Aorta (tissue), 5 donors: Measurements from ENCODE around the gene ATXN10. TPM values are rescaled to one million over a fixed set of nuclear protein-coding genes. Genes with fewer than 3 reads are reported as not detected.
A peak's percentile ranks its signal among the peaks of the same experiment; 100 is the strongest.
"Not testable (repeated sequence)": the region's sequence is repeated elsewhere in the genome, so short reads cannot be mapped to it uniquely, and the experiment has no call there.

Experiments
- ATAC-seq: fragments of 200-7000 bp; cut with Tn5 transposase; one replicate; pipeline ENCODE4 v1.9.1; 2022; ENCODE audit warnings: moderate library complexity; ENCODE audit not compliant: low FRiP score
- DNase-seq, 2 donors: peaks; one replicate each; pipeline ENCODE4 v3.0.0-alpha.2; 2020
- H3K27ac ChIP-seq, 2 donors: one replicate each; pipeline ENCODE4 v1.5.1; 2013; ENCODE audit warnings: low read length in 2 of 2, mild to moderate bottlenecking in 2 of 2, moderate library complexity in 2 of 2, control low read depth in 1 of 2, inconsistent platforms in 1 of 2, low read depth in 1 of 2
- H3K27me3 ChIP-seq, 2 donors: one replicate each; pipeline ENCODE4 v1.6.1; 2013; ENCODE audit warnings: control low read depth in 1 of 2, low read length in 1 of 2, mild to moderate bottlenecking in 1 of 2, moderate library complexity in 1 of 2; ENCODE audit not compliant: insufficient read depth in 2 of 2, control insufficient read depth in 1 of 2
- H3K36me3 ChIP-seq, 2 donors: one replicate each; pipeline ENCODE4 v1.6.1; 2013; ENCODE audit warnings: control low read depth in 1 of 2, low read length in 1 of 2, mild to moderate bottlenecking in 1 of 2; ENCODE audit not compliant: insufficient read depth in 2 of 2, control insufficient read depth in 1 of 2
- H3K4me1 ChIP-seq, 2 donors: one replicate each; pipeline ENCODE4 v1.6.1; 2013; ENCODE audit warnings: low read length in 2 of 2, control low read depth in 1 of 2, mild to moderate bottlenecking in 1 of 2, moderate library complexity in 1 of 2; ENCODE audit not compliant: insufficient read depth in 2 of 2, control insufficient read depth in 1 of 2
- H3K4me3 ChIP-seq, 2 donors: one replicate each; pipeline ENCODE4 v1.5.1; 2013; ENCODE audit warnings: low read length in 2 of 2, control low read depth in 1 of 2, mild to moderate bottlenecking in 1 of 2
- H3K9me3 ChIP-seq: one replicate; pipeline ENCODE4 v1.6.1; 2013; ENCODE audit warnings: mild to moderate bottlenecking, low read length; ENCODE audit not compliant: control insufficient read depth
- WGBS, 2 donors: extraction: QIAGEN DNeasy Blood & Tissue Kit; methylation state at CpG; one replicate each; pipeline ENCODE4 v1.1.7; 2013; 5-methylcytosine and 5-hydroxymethylcytosine counted together
- intact Hi-C, 2 donors: fragments of 100-400 bp; cut with DNase I; formaldehyde crosslinking; loops; one replicate each; pipeline versions ENCODE4 v1.14.2 to v1.15.0; 2022
- polyA plus RNA-seq, 2 donors: library from polyadenylated mRNA; stranded (reverse); fragments of 200-250 nt; gene quantifications; one replicate each; pipeline ENCODE4 v1.2.3, GENCODE V29; 2013
- total RNA-seq, 2 donors: library from RNA; stranded (reverse); fragmentation: NEBNext Ultra II Directional; extraction: Animal tissue kit (Norgen Biotek cat#: 25700); gene quantifications; one replicate each; pipeline ENCODE4 v1.2.1, GENCODE V29; 2021
- donor health status: healthy with polysubstance abuse.
- donor health status: Bipolar disorder and iron deficiency.
- donor health status: DM: no; HTN: no; CAD: no.
- donor health status: DM: no; HTN: no; CAD: no.
- donor health status: DM: yes; HTN: yes; CAD: no.

Gene ATXN10
- total and polyA plus RNA-seq, 4 donors = 43.1 to 126 (median 80.8) TPM

- Histone ChIP-seq H3K4me1 (peaks cover 6 to 11% of the 10 kb centered on the region in 2 donors), H3K9me3 (no peaks in the 10 kb centered on the region), H3K27me3 (no peaks in the 10 kb centered on the region), H3K4me3 (no peak overlapping the region), H3K27ac (no peak overlapping the region), H3K36me3 (no peaks in the 10 kb centered on the region)
- intact Hi-C loops = loop anchor here in 1 of 2 donors (5.0 kb wide), 1 partner anchor 75 kb away; no protein-coding TSS in a partner anchor
- WGBS, 2 donors = 78 to 82% methylated on average over 4 of the region's 4 CpGs
- no peak for ATAC-seq
- DNase-seq = no peak
These were observed 10.4 kb downstream of the ATXN10 start for GRCh38 chr22:45682064-45682463.

GRCh38 chr22:45682773-45683172 lies 11.1 kb downstream of the ATXN10 start:
- DNase-seq, H3K9me3 ChIP-seq, H3K4me3 ChIP-seq, ATAC-seq, H3K27ac ChIP-seq, H3K27me3 ChIP-seq, H3K36me3 ChIP-seq: not testable (repeated sequence)
- 70 to 73% methylated on average over 5 of the region's 5 CpGs for WGBS, 2 donors
- intact Hi-C loops = loop anchor here in 1 of 2 donors (5.0 kb wide), 1 partner anchor 75 kb away; no protein-coding TSS in a partner anchor
- H3K4me1 ChIP-seq = peaks cover 6 to 11% of the 10 kb centered on the region in 2 donors

- no peak overlapping the region for H3K4me3 ChIP-seq
- DNase-seq (peak in 1 of 2 donors; percentile 49), ATAC-seq (no peak)
- H3K9me3 ChIP-seq = no peaks in the 10 kb centered on the region
- no peaks in the 10 kb centered on the region for H3K27me3 ChIP-seq
- intact Hi-C loops = loop anchor here in 1 of 2 donors (5.0 kb wide), 1 partner anchor 74 kb away; no protein-coding TSS in a partner anchor
- WGBS, 2 donors = 70 to 74% methylated on average over 6 of the region's 6 CpGs
- no peak overlapping the region for H3K27ac ChIP-seq
- no peaks in the 10 kb centered on the region for H3K36me3 ChIP-seq
- H3K4me1 ChIP-seq = peaks cover 6 to 11% of the 10 kb centered on the region in 2 donors
These were observed 11.6 kb downstream of the ATXN10 start for GRCh38 chr22:45683248-45683647.

GRCh38 chr22:45683680-45684079 lies 12.0 kb downstream of the ATXN10 start:
- no peaks in the 10 kb centered on the region for H3K36me3 ChIP-seq
- H3K27me3 ChIP-seq = no peaks in the 10 kb centered on the region
- DNase-seq = no peak
- no peak for ATAC-seq
- peaks cover 6 to 11% of the 10 kb centered on the region in 2 donors for H3K4me1 ChIP-seq
- no peak overlapping the region for H3K27ac ChIP-seq
- H3K9me3 ChIP-seq = no peaks in the 10 kb centered on the region
- intact Hi-C loops = loop anchor here in 1 of 2 donors (5.0 kb wide), 1 partner anchor 74 kb away; no protein-coding TSS in a partner anchor
- WGBS, 2 donors = 92 to 95% methylated on average over 2 of the region's 2 CpGs
- no peak overlapping the region for H3K4me3 ChIP-seq

- intact Hi-C loops = loop anchor here in 1 of 2 donors (5.0 kb wide), 1 partner anchor 73 kb away; no protein-coding TSS in a partner anchor
- no peaks in the 10 kb centered on the region for H3K9me3 ChIP-seq
- H3K4me3 ChIP-seq = no peak overlapping the region
- 64 to 66% methylated on average over 4 of the region's 4 CpGs for WGBS, 2 donors
- H3K27ac ChIP-seq = no peak overlapping the region
- peaks cover 8 to 11% of the 10 kb centered on the region in 2 donors for H3K4me1 ChIP-seq
- ATAC-seq (no peak), DNase-seq (no peak)
- H3K27me3 ChIP-seq = no peaks in the 10 kb centered on the region
- no peaks in the 10 kb centered on the region for H3K36me3 ChIP-seq
These were observed 12.5 kb downstream of the ATXN10 start for GRCh38 chr22:45684169-45684568.

GRCh38 chr22:45684752-45685574 lies 13.3 kb downstream of the ATXN10 start:
- 83 to 88% methylated on average over 5 of the region's 5 CpGs for WGBS, 2 donors
- H3K27ac ChIP-seq = no peak overlapping the region

GRCh38 chr22:45686004-45686403 lies 14.4 kb downstream of the ATXN10 start:
- DNase-seq = no peak
- Histone ChIP-seq H3K27me3 (no peaks in the 10 kb centered on the region), H3K36me3 (no peaks in the 10 kb centered on the region), H3K4me1 (peaks cover 6 to 11% of the 10 kb centered on the region in 2 donors), H3K4me3 (no peak overlapping the region), H3K9me3 (no peaks in the 10 kb centered on the region), H3K27ac (peak overlapping the region in 1 of 2 donors; percentile 48)
- WGBS, 2 donors = 25 to 27% methylated on average over 2 of the region's 2 CpGs
- no peak for ATAC-seq
- intact Hi-C loops = no loop called here

More at GRCh38 chr22:45684752-45685574, 13.3 kb downstream of the ATXN10 start:
- intact Hi-C loops = loop anchor here in 1 of 2 donors (5.0 kb wide), 1 partner anchor 72 kb away; no protein-coding TSS in a partner anchor
- H3K4me1 ChIP-seq = peaks cover 8 to 11% of the 10 kb centered on the region in 2 donors
- DNase-seq (no peak), ATAC-seq (no peak)
- H3K9me3 ChIP-seq = no peaks in the 10 kb centered on the region
- no peaks in the 10 kb centered on the region for H3K27me3 ChIP-seq
- no peak overlapping the region for H3K4me3 ChIP-seq
- no peaks in the 10 kb centered on the region for H3K36me3 ChIP-seq

GRCh38 chr22:45686836-45687235 lies 15.2 kb downstream of the ATXN10 start:
- intact Hi-C loops = no loop called here
- ATAC-seq = peak; percentile 15
- WGBS, 2 donors = 7 to 11% methylated on average over 5 of the region's 5 CpGs
- no peak for DNase-seq
- Histone ChIP-seq H3K4me3 (no peak overlapping the region), H3K27ac (peak overlapping the region in 1 of 2 donors; percentile 48), H3K4me1 (peaks cover 4 to 11% of the 10 kb centered on the region in 2 donors), H3K9me3 (no peaks in the 10 kb centered on the region), H3K27me3 (no peaks in the 10 kb centered on the region), H3K36me3 (no peaks in the 10 kb centered on the region)
